GM12878 (cell line): ENCODE results near the gene C2orf66. TPM values are rescaled to one million over a fixed set of nuclear protein-coding genes. Genes with fewer than 3 reads are reported as not detected.

Experiments used
- ATAC-seq: fragments of 200-7000 bp; cut with Tn5 transposase; 3 replicates; pipeline ENCODE4 v1.9.1; 2020; ENCODE audit warnings: mild to moderate bottlenecking, moderate library complexity
- BruUV-seq: library from RNA; stranded (reverse); fragments of 400-500 nt; replicated peaks from 2 replicates; lab custom pipeline; 2021; lab: Mats Ljungman, UMichigan
- CTCF ChIA-PET: fragments of 300-600 bp; sonication (Branson Sonifier 250); formaldehyde crosslinking; extraction: SDS; loops from one replicate; lab custom pipeline; 2021; ENCODE audit warnings: inconsistent platforms; lab: Yijun Ruan, JAX
- POLR2A ChIA-PET: fragments of 350-600 bp; formaldehyde crosslinking; extraction: SDS; loops from one replicate; lab custom pipeline; 2021; ENCODE audit warnings: inconsistent platforms; lab: Charles Lee
- RAD21 ChIA-PET: fragments of 300-600 bp; sonication (Branson Sonifier 250); formaldehyde crosslinking; loops from one replicate; lab custom pipeline; 2023; ENCODE audit warnings: antibody characterized with exemption; ENCODE audit not compliant: unreplicated experiment; lab: Charles Lee
- SMC1A ChIA-PET: fragments of 300-600 bp; sonication (Branson Sonifier 250); formaldehyde crosslinking; loops from one replicate; lab custom pipeline; 2023; ENCODE audit not compliant: unreplicated experiment, uncharacterized antibody; lab: Charles Lee
- DNase-seq: peaks from one replicate; pipeline ENCODE4 v3.0.0-alpha.2; 2011; ENCODE audit warnings: low read depth, low spot score
- FAIRE-seq: peaks from 3 replicates; lab custom pipeline; 2011; peaks lifted over from hg19 to GRCh38; lab: Jason Lieb, UNC
- H2AFZ ChIP-seq: 2 replicates; pipeline ENCODE4 v1.6.0; 2011; ENCODE audit warnings: low read depth, low read length, control low read depth; ENCODE audit not compliant: control insufficient read depth
- H3K27ac ChIP-seq: 2 replicates; pipeline ENCODE4 v1.5.1; 2011; ENCODE audit warnings: control low read depth; ENCODE audit not compliant: control insufficient read depth, insufficient read depth
- H3K27me3 ChIP-seq, 2 experiments: replicated peaks in 1 of 2; 2 replicates each; pipeline versions ENCODE4 v1.6.0 to v1.6.1; 2011; ENCODE audit warnings: low read length in 1 of 2; ENCODE audit not compliant: control insufficient read depth in 2 of 2, insufficient read depth in 2 of 2
- H3K36me3 ChIP-seq, 2 experiments: 2 replicates each; pipeline ENCODE4 v1.5.1; 2011; ENCODE audit warnings: low read length in 1 of 2; ENCODE audit not compliant: control insufficient read depth in 2 of 2, insufficient read depth in 2 of 2
- H3K4me1 ChIP-seq: 2 replicates; pipeline ENCODE4 v1.6.1; 2011; ENCODE audit warnings: mild to moderate bottlenecking, low read length, moderate library complexity, mixed read lengths; ENCODE audit not compliant: control insufficient read depth, insufficient read depth
- H3K4me2 ChIP-seq: 2 replicates; pipeline ENCODE4 v1.6.0; 2011; ENCODE audit warnings: control low read depth; ENCODE audit not compliant: control insufficient read depth, insufficient read depth
- H3K4me3 ChIP-seq: fragments of 200-600 bp; sonication (generic); 2 replicates; pipeline ENCODE4 v1.5.1; 2016
- H3K79me2 ChIP-seq: 2 replicates; pipeline ENCODE4 v1.6.0; 2011; ENCODE audit warnings: low read length; ENCODE audit not compliant: control insufficient read depth, insufficient read depth
- H3K9ac ChIP-seq: 2 replicates; pipeline ENCODE4 v1.8.0; 2011; ENCODE audit warnings: low read length, control low read depth, mixed read lengths; ENCODE audit not compliant: control insufficient read depth, insufficient read depth
- H3K9me3 ChIP-seq: replicated peaks from 3 replicates; pipeline ENCODE4 v1.5.1; 2011; ENCODE audit warnings: mild to moderate bottlenecking, low read length; ENCODE audit not compliant: control insufficient read depth, insufficient read depth
- H4K20me1 ChIP-seq: 2 replicates; pipeline ENCODE4 v1.6.0; 2011; ENCODE audit not compliant: control insufficient read depth, insufficient read depth
- MXI1 ChIP-seq: fragments of 150-350 bp; IDR thresholded peaks from 2 replicates; pipeline ENCODE4 v1.6.1; 2011; ENCODE audit warnings: low read depth, mild to moderate bottlenecking, inconsistent platforms, low read length, improper control_type of control experiment
- RFX5 ChIP-seq: IDR thresholded peaks from 2 replicates; pipeline ENCODE4 v1.6.1; 2011; ENCODE audit warnings: low read depth, low read length, improper control_type of control experiment
- WGBS: methylation state at CpG from one replicate; pipeline ENCODE4 v1.1.6; 2016; ENCODE audit warnings: low lambda C conversion rate; ENCODE audit not compliant: insufficient replicate concordance, insufficient coverage; ENCODE audit errors: missing lambda C conversion rate; 5-methylcytosine and 5-hydroxymethylcytosine counted together
- in situ Hi-C: fragments of 300-500 bp; cut with MboI; formaldehyde crosslinking; loops from 9 replicates; pipeline ENCODE4 v1.14.3; 2018; ENCODE audit warnings: mixed read lengths
- intact Hi-C: fragments of 100-400 bp; cut with micrococcal nuclease; formaldehyde crosslinking; loops from one replicate; pipeline ENCODE4 v1.14.2; 2022; ENCODE audit not compliant: unreplicated experiment
- polyA plus RNA-seq, 11 experiments: library from polyadenylated mRNA; depleted of rRNA in 4 of 11; unstranded in 6 of 11; stranded (reverse) in 5 of 11; fragments of >200 nt; fragmentation: Nextera tagmentation in 4 of 11; fragmentation: Illumina TruSeq in 1 of 11; extraction: Ambion mirVana in 4 of 11; extraction: Trizol in 1 of 11; gene quantifications; 1 replicate in 1 of 11; 2 replicates in 10 of 11; pipeline versions ENCODE4 v1.2.1 to v1.2.3, GENCODE V29; 2011 to 2016; ENCODE audit warnings: inconsistent platforms in 2 of 11, missing spikeins in 2 of 11, low read depth in 1 of 11
- total RNA-seq, 4 experiments: library from RNA; depleted of rRNA in 3 of 4; stranded (reverse); fragments of >200 nt in 3 of 4; fragmentation: Illumina TruSeq in 1 of 4; extraction: Trizol in 1 of 4; gene quantifications; 2 replicates each; pipeline versions ENCODE4 v1.2.1 to v1.2.3, GENCODE V29; 2013 to 2021
- TF ChIP-seq, protein P1 (sequence below): fragments of 450-650 bp; IDR thresholded peaks from 2 replicates; pipeline ENCODE4 v1.6.1; 2017; ENCODE audit warnings: mild to moderate bottlenecking, low read depth, inconsistent platforms; ENCODE audit not compliant: poor library complexity, severe bottlenecking
- TF ChIP-seq, protein P2 (sequence below): IDR thresholded peaks from 2 replicates; pipeline ENCODE4 v1.6.1; 2011; ENCODE audit warnings: borderline replicate concordance, low read depth, mild to moderate bottlenecking, moderate library complexity, low read length; ENCODE audit not compliant: insufficient read depth, poor library complexity, severe bottlenecking

Gene C2orf66
- total and polyA plus RNA-seq, 10 of the 15 experiments (the other 5 are each of a cell fraction or from before 2014, with no cell fraction given), result 0.04 to 0.10 (median 0.07) TPM; not detected in 7

DNA sequence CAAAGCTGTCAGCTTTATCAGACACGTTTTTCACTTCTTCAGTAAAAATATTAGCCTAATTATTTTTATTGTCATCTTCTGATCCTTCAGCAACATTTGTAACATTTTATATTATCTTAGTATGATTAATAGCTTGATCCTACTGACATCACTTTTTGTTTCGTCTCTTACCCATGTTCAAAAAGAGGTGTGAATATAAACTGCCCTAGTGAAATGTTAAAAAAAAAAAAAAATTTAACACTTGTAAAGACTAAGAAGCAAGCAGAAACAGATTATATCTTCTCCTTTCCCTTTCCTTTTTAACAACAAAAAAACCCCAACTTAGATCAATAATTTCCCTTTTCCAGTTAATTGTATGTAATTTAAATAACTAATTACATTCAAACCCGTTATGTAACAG lies 36.2 kb upstream of the C2orf66 start (continued):
- TF ChIP-seq, protein P1, sequence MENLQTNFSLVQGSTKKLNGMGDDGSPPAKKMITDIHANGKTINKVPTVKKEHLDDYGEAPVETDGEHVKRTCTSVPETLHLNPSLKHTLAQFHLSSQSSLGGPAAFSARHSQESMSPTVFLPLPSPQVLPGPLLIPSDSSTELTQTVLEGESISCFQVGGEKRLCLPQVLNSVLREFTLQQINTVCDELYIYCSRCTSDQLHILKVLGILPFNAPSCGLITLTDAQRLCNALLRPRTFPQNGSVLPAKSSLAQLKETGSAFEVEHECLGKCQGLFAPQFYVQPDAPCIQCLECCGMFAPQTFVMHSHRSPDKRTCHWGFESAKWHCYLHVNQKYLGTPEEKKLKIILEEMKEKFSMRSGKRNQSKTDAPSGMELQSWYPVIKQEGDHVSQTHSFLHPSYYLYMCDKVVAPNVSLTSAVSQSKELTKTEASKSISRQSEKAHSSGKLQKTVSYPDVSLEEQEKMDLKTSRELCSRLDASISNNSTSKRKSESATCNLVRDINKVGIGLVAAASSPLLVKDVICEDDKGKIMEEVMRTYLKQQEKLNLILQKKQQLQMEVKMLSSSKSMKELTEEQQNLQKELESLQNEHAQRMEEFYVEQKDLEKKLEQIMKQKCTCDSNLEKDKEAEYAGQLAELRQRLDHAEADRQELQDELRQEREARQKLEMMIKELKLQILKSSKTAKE, result no peak

DNA sequence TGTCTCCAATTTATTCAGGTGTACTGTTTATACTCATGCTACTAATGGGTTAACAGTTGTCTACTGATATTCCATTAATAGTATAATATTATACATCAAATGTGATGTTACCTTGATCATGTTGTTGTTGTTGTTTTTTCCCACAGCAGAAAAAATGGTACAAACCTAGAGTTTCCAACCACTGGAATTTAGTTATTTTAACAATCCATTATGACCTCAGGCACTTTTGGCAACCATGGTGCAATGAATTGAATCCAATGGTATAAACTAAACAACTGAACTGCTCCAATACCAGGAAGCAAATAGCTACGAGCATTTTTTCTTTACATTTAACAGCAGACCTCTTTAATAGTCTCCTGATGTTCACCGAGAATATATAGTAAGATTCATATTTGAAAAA lies 31.0 kb upstream of the C2orf66 start:
- Histone ChIP-seq H4K20me1 (no peaks in the 10 kb centered on the region), H3K9ac (no peak overlapping the region), H2AFZ (no peak overlapping the region), H3K4me1 (no peaks in the 10 kb centered on the region), H3K27ac (no peak overlapping the region), H3K27me3 (no peaks in the 10 kb centered on the region), H3K4me3 (no peak overlapping the region), H3K36me3 (no peaks in the 10 kb centered on the region; a peak in 1 of 4 replicates), H3K79me2 (no peaks in the 10 kb centered on the region), H3K9me3 (no peaks in the 10 kb centered on the region), H3K4me2 (no peak overlapping the region)
- CTCF ChIA-PET, result no interaction called here
- POLR2A ChIA-PET, result no interaction called here
- intact Hi-C loops, result no loop called here
- ATAC-seq, result no peak
- DNase-seq, result no peak
- no peak for TF ChIP-seq RFX5
- TF ChIP-seq, protein P2, sequence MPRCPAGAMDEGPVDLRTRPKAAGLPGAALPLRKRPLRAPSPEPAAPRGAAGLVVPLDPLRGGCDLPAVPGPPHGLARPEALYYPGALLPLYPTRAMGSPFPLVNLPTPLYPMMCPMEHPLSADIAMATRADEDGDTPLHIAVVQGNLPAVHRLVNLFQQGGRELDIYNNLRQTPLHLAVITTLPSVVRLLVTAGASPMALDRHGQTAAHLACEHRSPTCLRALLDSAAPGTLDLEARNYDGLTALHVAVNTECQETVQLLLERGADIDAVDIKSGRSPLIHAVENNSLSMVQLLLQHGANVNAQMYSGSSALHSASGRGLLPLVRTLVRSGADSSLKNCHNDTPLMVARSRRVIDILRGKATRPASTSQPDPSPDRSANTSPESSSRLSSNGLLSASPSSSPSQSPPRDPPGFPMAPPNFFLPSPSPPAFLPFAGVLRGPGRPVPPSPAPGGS, result no peak
- no peak for TF ChIP-seq MXI1
- no peak for FAIRE-seq
- RAD21 ChIA-PET, result no interaction called here
- BruUV-seq, result no TSS peak
- in situ Hi-C loops, result no loop called here
- SMC1A ChIA-PET, result interaction anchor here (0.8 kb wide), 1 partner anchor 101 kb away, joined by 3 read pairs; no protein-coding TSS in a partner anchor
- 98% methylated on average over 2 of the region's 2 CpGs for WGBS
